ENCODE measurements around the gene TPPP2. TPM values are rescaled to one million over a fixed set of nuclear protein-coding genes. Genes with fewer than 3 reads are reported as not detected.

The TPPP2 gene
- polyA plus RNA-seq, 1 donor from 2014 or later = not detected

GRCh38 chr14:21025371-21026273 lies 4.4 kb upstream of the TPPP2 start:
- Histone ChIP-seq H3K27ac (ENCODE audit: low read length) (no peak overlapping the region), H2AFZ (ENCODE audit: low read depth, low read length) (no peak overlapping the region), H3K9me2 (ENCODE audit: insufficient read depth, low read length) (no peaks in the 10 kb centered on the region), H3K9me3 (ENCODE audit: low read length) (no peaks in the 10 kb centered on the region), H3K79me2 (replicated peaks; ENCODE audit: insufficient read depth, low read length) (no peaks in the 10 kb centered on the region), H3F3A (ENCODE audit: insufficient read depth, low read length, poor library complexity, severe bottlenecking) (no peaks in the 10 kb centered on the region), H4K20me1 (ENCODE audit: insufficient read depth) (no peaks in the 10 kb centered on the region), H3K9ac (ENCODE audit: low read length) (peak overlapping the region; percentile 69), H3K36me3 (ENCODE audit: insufficient read depth, low read length) (no peaks in the 10 kb centered on the region), H3K4me3 (ENCODE audit: low read length) (peak overlapping the region; percentile 77), H3K4me2 (ENCODE audit: low read length) (no peak overlapping the region), H3K27me3 (ENCODE audit: insufficient read depth, low read depth, low read length) (peaks cover 19% of the 10 kb centered on the region)
- TF ChIP-seq CTCF (IDR thresholded peaks at IDR 0.05; ENCODE audit: poor library complexity, severe bottlenecking) (peak; percentile 16), TAF1 (IDR thresholded peaks at IDR 0.05; ENCODE audit: low read depth) (peak; percentile 14), RAD21 (conservative IDR thresholded peaks at IDR 0.05) (no peak)

GRCh38 chr14:21026274-21026987 lies 3.6 kb upstream of the TPPP2 start:
- H3K27me3 ChIP-seq (ENCODE audit: insufficient read depth, low read depth, low read length) = peaks cover 19% of the 10 kb centered on the region
- no peak overlapping the region for H3K9ac ChIP-seq (ENCODE audit: low read length)
- H2AFZ ChIP-seq (ENCODE audit: low read depth, low read length) = no peak overlapping the region
- no peak overlapping the region for H3K4me2 ChIP-seq (ENCODE audit: low read length)
- H3K27ac ChIP-seq (ENCODE audit: low read length) = no peak overlapping the region
- no peaks in the 10 kb centered on the region for H3K36me3 ChIP-seq (ENCODE audit: insufficient read depth, low read length)
- no peaks in the 10 kb centered on the region for H3F3A ChIP-seq (ENCODE audit: insufficient read depth, low read length, poor library complexity, severe bottlenecking)
- H4K20me1 ChIP-seq (ENCODE audit: insufficient read depth) = no peaks in the 10 kb centered on the region
- no peaks in the 10 kb centered on the region for H3K9me2 ChIP-seq (ENCODE audit: insufficient read depth, low read length)
- H3K79me2 ChIP-seq (replicated peaks; ENCODE audit: insufficient read depth, low read length) = no peaks in the 10 kb centered on the region
- no peak overlapping the region for H3K4me3 ChIP-seq (ENCODE audit: low read length)
- TF ChIP-seq CTCF (IDR thresholded peaks at IDR 0.05; ENCODE audit: poor library complexity, severe bottlenecking) = no peak
- TF ChIP-seq EZH2 (IDR thresholded peaks at IDR 0.05; ENCODE audit: borderline replicate concordance, insufficient read depth, low read length, poor library complexity, severe bottlenecking) = no peak
- TF ChIP-seq EP300 (conservative IDR thresholded peaks at IDR 0.05; ENCODE audit: poor library complexity, severe bottlenecking) = no peak
- TF ChIP-seq MXI1 (conservative IDR thresholded peaks at IDR 0.05; ENCODE audit: poor library complexity, severe bottlenecking) = no peak
- TF ChIP-seq RAD21 (conservative IDR thresholded peaks at IDR 0.05) = no peak
- no peak for TF ChIP-seq TAF1 (IDR thresholded peaks at IDR 0.05; ENCODE audit: low read depth)
- no peak for TF ChIP-seq REST (IDR thresholded peaks at IDR 0.05; ENCODE audit: borderline replicate concordance)
- TF ChIP-seq SMC3 (conservative IDR thresholded peaks at IDR 0.05; ENCODE audit: poor library complexity) = no peak
- no peak for TF ChIP-seq POLR2AphosphoS5 (IDR thresholded peaks at IDR 0.05)
- H3K9me3 ChIP-seq (ENCODE audit: low read length) = no peaks in the 10 kb centered on the region

All from neural cell (in vitro differentiated cells).